HCT116 (cell line): ENCODE data around the gene CADPS.

Experiments used
- ELF1 ChIP-seq: IDR thresholded peaks from 2 replicates; pipeline ENCODE4 v1.6.1; 2012; ENCODE audit warnings: low read depth, borderline replicate concordance
- EZH2 ChIP-seq: fragments of 200-600 bp; sonication (generic); IDR thresholded peaks from 2 replicates; pipeline ENCODE4 v1.6.1; 2017; ENCODE audit warnings: antibody characterized with exemption, mixed run types
- EZH2phosphoT487 ChIP-seq: fragments of 200-600 bp; IDR thresholded peaks from 2 replicates; pipeline ENCODE4 v1.6.1; 2018; ENCODE audit warnings: antibody characterized with exemption, borderline replicate concordance
- POLR2A ChIP-seq: IDR thresholded peaks from 2 replicates; pipeline ENCODE4 v1.7.0; 2011; ENCODE audit warnings: borderline replicate concordance; ENCODE audit not compliant: insufficient read depth, insufficient read length; ENCODE audit errors: extremely low read depth
- POLR2AphosphoS5 ChIP-seq: IDR thresholded peaks from 2 replicates; pipeline ENCODE4 v1.6.1; 2011; ENCODE audit warnings: mild to moderate bottlenecking, low read depth, low read length, moderate library complexity
- RAD21 ChIP-seq: IDR thresholded peaks from 2 replicates; pipeline ENCODE4 v1.6.1; 2012; ENCODE audit warnings: low read depth, mild to moderate bottlenecking
- SIN3A ChIP-seq: IDR thresholded peaks from 2 replicates; pipeline ENCODE4 v1.6.1; 2012; ENCODE audit warnings: low read depth
- SP1 ChIP-seq: IDR thresholded peaks from 2 replicates; pipeline ENCODE4 v1.6.1; 2012; ENCODE audit warnings: low read depth
- YY1 ChIP-seq: IDR thresholded peaks from 2 replicates; pipeline ENCODE4 v1.6.1; 2011; ENCODE audit warnings: low read length, low read depth, moderate library complexity, mild to moderate bottlenecking; ENCODE audit not compliant: insufficient replicate concordance; ENCODE audit errors: extremely low read depth
- ZNF274 ChIP-seq: fragments of 200-500 bp; sonication (Bioruptor generic); IDR thresholded peaks from 2 replicates; pipeline ENCODE4 v1.6.1; 2014; ENCODE audit warnings: mild to moderate bottlenecking, low read depth, low read length, inconsistent platforms
- TF ChIP-seq, protein P1 (sequence below): IDR thresholded peaks from 2 replicates; pipeline ENCODE4 v1.6.1; 2012; ENCODE audit warnings: low read depth
- TF ChIP-seq, protein P2 (sequence below), 3 experiments: fragments of 200-600 bp in 1 of 3; sonication (generic) in 1 of 3; IDR thresholded peaks in 2 of 3; conservative IDR thresholded peaks in 1 of 3; 2 replicates each; pipeline ENCODE4 v1.5.1; 2012 to 2017; ENCODE audit warnings: low read depth in 2 of 3, low read length in 2 of 3, antibody characterized with exemption in 1 of 3, borderline replicate concordance in 1 of 3, control low read depth in 1 of 3, mild to moderate bottlenecking in 1 of 3, mixed read lengths in 1 of 3, mixed run types in 1 of 3, moderate library complexity in 1 of 3; ENCODE audit not compliant: insufficient read depth in 1 of 3
- TF ChIP-seq, protein P3 (sequence below): IDR thresholded peaks from 2 replicates; pipeline ENCODE4 v1.6.1; 2012
- TF ChIP-seq, protein P4 (sequence below): IDR thresholded peaks from 2 replicates; pipeline ENCODE4 v1.6.1; 2011; ENCODE audit warnings: mild to moderate bottlenecking, low read length, moderate library complexity; ENCODE audit not compliant: insufficient replicate concordance; ENCODE audit errors: extremely low read depth

DNA sequence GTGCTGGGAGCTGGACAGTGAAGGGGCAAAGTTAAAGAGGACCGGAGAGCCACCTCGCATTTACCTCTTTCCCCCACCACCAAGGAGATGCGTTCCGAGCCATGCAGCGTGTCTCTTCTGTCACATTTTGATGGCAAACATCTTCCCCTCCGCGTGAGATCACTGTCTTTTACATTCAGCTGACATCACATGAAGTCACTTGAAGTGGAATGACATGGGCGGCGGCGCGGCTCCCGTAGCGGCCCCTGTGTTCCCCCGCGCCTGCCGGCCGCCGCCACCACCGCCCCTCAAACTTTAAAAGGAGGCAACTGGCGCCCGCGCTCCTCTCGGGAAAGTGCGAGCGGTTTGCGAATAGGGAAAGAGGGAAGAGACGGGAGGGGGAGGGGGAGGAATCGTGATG lies 502.0 kb downstream of the CADPS start, which contains the start of gene FEZF2:
- TF ChIP-seq, protein P1, sequence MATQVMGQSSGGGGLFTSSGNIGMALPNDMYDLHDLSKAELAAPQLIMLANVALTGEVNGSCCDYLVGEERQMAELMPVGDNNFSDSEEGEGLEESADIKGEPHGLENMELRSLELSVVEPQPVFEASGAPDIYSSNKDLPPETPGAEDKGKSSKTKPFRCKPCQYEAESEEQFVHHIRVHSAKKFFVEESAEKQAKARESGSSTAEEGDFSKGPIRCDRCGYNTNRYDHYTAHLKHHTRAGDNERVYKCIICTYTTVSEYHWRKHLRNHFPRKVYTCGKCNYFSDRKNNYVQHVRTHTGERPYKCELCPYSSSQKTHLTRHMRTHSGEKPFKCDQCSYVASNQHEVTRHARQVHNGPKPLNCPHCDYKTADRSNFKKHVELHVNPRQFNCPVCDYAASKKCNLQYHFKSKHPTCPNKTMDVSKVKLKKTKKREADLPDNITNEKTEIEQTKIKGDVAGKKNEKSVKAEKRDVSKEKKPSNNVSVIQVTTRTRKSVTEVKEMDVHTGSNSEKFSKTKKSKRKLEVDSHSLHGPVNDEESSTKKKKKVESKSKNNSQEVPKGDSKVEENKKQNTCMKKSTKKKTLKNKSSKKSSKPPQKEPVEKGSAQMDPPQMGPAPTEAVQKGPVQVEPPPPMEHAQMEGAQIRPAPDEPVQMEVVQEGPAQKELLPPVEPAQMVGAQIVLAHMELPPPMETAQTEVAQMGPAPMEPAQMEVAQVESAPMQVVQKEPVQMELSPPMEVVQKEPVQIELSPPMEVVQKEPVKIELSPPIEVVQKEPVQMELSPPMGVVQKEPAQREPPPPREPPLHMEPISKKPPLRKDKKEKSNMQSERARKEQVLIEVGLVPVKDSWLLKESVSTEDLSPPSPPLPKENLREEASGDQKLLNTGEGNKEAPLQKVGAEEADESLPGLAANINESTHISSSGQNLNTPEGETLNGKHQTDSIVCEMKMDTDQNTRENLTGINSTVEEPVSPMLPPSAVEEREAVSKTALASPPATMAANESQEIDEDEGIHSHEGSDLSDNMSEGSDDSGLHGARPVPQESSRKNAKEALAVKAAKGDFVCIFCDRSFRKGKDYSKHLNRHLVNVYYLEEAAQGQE, result no peak
- TF ChIP-seq, protein P2, sequence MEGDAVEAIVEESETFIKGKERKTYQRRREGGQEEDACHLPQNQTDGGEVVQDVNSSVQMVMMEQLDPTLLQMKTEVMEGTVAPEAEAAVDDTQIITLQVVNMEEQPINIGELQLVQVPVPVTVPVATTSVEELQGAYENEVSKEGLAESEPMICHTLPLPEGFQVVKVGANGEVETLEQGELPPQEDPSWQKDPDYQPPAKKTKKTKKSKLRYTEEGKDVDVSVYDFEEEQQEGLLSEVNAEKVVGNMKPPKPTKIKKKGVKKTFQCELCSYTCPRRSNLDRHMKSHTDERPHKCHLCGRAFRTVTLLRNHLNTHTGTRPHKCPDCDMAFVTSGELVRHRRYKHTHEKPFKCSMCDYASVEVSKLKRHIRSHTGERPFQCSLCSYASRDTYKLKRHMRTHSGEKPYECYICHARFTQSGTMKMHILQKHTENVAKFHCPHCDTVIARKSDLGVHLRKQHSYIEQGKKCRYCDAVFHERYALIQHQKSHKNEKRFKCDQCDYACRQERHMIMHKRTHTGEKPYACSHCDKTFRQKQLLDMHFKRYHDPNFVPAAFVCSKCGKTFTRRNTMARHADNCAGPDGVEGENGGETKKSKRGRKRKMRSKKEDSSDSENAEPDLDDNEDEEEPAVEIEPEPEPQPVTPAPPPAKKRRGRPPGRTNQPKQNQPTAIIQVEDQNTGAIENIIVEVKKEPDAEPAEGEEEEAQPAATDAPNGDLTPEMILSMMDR (IDR thresholded peaks at IDR 0.05 in 2 of 3, conservative IDR thresholded peaks at IDR 0.05 in 1 of 3; ENCODE audit: borderline replicate concordance in 1 of 3, insufficient read depth in 1 of 3, low read depth in 2 of 3, low read length in 2 of 3), result no peak
- TF ChIP-seq YY1 (no peak), ZNF274 (no peak), EZH2 (no peak), RAD21 (no peak), POLR2AphosphoS5 (no peak), POLR2A (no peak), SP1 (no peak), SIN3A (no peak), EZH2phosphoT487 (no peak), ELF1 (no peak)
- TF ChIP-seq, protein P3, sequence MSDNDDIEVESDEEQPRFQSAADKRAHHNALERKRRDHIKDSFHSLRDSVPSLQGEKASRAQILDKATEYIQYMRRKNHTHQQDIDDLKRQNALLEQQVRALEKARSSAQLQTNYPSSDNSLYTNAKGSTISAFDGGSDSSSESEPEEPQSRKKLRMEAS, result no peak
- TF ChIP-seq, protein P4, sequence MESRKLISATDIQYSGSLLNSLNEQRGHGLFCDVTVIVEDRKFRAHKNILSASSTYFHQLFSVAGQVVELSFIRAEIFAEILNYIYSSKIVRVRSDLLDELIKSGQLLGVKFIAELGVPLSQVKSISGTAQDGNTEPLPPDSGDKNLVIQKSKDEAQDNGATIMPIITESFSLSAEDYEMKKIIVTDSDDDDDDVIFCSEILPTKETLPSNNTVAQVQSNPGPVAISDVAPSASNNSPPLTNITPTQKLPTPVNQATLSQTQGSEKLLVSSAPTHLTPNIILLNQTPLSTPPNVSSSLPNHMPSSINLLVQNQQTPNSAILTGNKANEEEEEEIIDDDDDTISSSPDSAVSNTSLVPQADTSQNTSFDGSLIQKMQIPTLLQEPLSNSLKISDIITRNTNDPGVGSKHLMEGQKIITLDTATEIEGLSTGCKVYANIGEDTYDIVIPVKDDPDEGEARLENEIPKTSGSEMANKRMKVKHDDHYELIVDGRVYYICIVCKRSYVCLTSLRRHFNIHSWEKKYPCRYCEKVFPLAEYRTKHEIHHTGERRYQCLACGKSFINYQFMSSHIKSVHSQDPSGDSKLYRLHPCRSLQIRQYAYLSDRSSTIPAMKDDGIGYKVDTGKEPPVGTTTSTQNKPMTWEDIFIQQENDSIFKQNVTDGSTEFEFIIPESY, result no peak
